Ramos (cell line): ENCODE data around the gene CD274.

ENCODE experiments used
- in situ Hi-C: fragments of 300-500 bp; cut with MboI; formaldehyde crosslinking; loops from one replicate; pipeline ENCODE4 v1.14.3; 2022; ENCODE audit warnings: low sequenced_read_pairs; ENCODE audit not compliant: unreplicated experiment

CD274 gene

DNA sequence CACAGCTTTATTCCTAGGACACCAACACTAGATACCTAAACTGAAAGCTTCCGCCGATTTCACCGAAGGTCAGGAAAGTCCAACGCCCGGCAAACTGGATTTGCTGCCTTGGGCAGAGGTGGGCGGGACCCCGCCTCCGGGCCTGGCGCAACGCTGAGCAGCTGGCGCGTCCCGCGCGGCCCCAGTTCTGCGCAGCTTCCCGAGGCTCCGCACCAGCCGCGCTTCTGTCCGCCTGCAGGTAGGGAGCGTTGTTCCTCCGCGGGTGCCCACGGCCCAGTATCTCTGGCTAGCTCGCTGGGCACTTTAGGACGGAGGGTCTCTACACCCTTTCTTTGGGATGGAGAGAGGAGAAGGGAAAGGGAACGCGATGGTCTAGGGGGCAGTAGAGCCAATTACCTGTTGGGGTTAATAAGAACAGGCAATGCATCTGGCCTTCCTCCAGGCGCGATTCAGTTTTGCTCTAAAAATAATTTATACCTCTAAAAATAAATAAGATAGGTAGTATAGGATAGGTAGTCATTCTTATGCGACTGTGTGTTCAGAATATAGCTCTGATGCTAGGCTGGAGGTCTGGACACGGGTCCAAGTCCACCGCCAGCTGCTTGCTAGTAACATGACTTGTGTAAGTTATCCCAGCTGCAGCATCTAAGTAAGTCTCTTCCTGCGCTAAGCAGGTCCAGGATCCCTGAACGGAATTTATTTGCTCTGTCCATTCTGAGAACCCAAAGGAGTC, at the start of gene CD274:
TSS of gene CD274 (plus strand) at position 184 of the 733 bp plus-strand sequence. CDS start 5,572 bp downstream, outside the sequence.
- in situ Hi-C loops, result no loop called here

DNA sequence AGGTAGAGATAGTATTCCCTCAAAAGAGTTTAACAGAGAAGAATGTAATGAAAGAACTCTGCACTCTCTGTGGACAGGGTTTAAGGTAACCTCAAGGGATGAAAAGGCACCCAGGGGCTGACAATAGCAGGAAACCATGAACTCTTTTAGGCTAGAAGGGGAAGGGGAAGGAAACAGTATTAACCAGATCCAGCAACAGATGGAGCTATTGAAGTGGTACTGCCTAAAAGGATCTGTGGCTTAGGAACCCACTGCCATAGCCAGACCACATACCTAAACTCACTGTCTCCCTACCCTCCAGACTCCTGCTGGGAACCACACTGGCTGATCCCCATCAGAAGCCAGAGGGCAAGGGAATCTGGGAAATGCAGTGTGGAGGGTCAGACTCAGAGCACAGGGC, 48.1 kb upstream of the CD274 start:
- in situ Hi-C loops, result no loop called here

DNA sequence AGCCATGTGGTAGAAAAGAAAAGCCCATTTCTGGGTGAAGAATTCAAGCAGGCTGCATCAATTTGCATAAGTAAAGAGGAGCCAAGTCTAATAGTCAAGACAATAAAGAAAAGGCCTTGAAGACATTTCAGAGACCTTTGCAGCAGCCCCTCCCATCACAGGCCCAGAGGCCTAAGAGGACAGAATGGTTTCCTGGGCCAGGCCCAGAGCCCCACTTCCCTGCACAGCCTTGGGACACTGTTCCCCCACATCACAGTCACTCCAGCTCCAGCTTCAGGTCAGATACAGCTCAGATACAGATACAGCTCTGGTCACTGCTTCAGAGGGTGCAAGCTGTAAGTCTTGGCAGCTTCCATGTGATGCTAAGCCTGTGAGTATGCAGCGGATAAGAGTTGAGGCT, 41.7 kb upstream of the CD274 start:
- in situ Hi-C loops, result no loop called here

DNA sequence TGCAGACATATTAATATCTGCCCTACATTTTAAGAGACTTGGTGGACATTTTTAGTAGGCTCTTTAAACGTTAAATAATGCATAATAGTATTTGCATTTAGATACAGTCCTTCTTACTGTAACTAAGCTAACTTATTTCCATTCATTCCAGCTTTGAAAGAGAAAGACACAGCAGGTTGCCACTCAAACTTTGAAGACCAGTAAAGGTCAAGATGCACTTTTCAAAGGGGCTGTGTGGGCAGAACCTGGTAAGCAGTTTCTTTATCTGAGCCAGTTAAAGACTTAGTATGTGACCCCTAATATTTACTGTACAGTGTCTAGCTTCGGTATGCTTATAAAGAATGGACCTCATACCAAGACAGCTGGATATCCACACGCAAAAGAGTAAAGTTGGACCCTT, 33.4 kb upstream of the CD274 start:
- in situ Hi-C loops, result loop anchor here (10.0 kb wide), 1 partner anchor 62 kb away; no protein-coding TSS in a partner anchor

DNA sequence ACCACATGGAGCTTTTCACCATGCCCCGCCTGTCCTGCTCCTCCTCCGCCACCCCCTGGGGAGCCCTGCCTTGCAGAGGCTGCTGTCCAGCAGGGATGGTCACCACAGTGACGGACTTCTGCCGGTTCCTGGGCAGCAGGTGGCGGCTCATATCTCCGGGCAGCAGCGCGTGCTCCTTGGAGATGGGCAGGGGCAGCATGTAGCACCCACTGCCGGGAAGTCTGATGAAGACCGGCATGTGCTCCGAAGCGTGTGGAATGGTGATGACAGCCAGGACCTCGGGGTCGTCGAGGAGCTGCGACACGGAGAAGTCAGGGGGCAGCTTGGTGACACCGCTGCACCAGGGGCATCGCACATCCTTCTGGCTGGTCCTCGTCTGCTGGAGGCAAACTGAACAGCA, 31.9 kb upstream of the CD274 start:
- in situ Hi-C loops, result loop anchor here (10.0 kb wide), 1 partner anchor 64 kb away; no protein-coding TSS in a partner anchor

DNA sequence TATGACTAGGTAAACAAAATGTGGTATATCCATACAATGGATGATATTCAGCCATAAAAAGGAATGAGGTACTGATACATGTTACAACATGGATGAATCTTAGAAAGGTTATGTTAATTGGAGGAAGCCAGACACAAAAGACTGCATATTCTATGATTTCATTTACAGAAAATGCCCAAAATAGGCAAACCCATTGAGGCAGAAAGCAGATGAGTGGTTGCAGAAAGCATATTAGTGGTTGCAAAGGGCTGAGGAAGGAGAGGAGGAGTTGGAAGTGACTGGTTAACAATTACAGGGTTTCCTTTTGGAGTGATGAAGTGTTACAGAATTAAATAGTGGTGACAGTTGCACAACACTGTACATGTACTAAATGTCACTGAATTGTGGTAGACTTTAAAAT, 30.4 kb upstream of the CD274 start:
- in situ Hi-C loops, result loop anchor here (10.0 kb wide), 1 partner anchor 65 kb away; no protein-coding TSS in a partner anchor

DNA sequence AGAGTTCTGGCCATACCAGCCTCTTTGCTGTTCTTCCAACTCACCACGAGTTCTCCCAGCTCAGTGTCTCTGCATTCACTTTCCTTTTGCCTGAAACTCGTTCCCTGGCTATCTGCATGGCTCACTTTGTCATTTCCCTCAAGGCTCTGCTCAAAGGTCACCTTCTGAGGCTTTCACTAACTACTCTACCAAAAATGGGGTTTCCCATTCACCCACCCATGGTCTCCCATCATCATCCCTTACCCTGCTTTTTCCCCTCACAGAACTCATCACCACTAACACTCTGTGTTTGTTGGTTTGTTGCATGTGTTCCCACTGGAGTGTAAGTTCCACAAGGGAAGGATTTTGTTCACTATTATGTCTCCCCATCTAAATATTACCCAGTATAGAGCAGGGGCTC, 29.2 kb upstream of the CD274 start:
- in situ Hi-C loops, result no loop called here

DNA sequence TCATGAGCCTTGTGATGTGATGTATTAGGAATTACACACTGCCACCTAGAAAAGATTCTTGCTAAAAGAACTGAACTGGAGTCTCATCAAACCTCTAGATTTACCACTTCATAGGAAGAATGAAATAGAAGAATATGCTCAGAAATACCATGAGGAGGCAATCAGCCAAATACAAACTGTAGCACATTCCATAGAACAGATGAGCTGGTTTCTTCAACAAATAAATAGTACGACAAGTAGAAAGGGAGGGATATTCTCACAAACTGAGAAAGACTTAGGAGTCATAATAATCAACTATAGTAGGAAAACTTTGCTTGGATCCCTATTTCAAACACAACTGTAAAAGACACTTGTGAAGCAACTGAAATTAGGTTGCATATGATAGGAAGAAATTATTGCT, 28.1 kb upstream of the CD274 start:
- in situ Hi-C loops, result no loop called here

DNA sequence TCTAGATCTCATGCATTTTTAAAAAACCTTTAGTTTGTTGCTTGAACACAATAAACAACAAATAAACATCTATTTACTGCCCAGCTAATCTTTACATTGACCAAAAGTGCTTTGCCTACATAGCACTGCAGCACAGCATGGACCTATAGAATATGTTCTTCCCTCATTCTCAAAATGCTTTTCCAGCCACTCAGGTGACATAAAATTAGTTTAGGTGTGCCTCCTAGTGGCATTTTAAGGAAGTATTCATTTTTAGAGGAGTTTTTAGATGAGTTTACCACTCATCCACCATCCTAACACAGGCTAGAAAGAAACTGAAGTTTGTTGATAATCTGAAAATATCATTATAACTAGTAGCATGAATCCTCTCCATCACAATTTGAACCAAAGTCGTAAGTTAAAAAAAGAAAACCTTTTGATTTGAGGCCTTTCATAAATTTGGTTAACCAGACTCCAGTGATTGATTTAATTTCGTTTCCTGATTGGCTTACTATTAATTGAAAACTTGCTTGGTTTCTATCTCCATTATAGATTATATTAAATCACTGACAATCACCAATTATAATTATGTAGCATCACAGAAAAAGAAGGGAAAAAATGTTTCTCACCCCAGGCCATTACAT, 25.2 kb upstream of the CD274 start:
- in situ Hi-C loops, result loop anchor here (5.0 to 25.0 kb wide), 2 partner anchors 238 to 438 kb away; partner anchors contain the start of genes INSL6 and JAK2

DNA sequence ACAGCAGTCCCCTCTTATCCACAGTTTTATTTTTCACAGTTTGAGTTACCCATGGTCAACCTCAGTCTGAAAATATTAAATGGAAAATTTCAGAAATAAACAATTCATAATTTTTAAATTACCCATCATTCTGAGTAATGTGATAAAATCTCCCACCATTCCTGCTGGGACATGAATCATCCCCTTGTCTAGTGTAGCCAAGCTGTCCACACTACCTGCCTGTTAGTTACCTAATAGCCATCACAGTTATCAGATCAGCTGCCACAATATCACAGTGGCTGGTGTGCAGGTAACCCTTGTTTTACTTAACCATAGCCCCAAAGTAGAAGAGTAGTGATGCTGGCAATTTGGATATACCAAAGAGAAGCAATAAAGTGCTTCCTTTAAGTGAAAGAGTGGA, 23.3 kb upstream of the CD274 start:
- in situ Hi-C loops, result loop anchor here (5.0 to 25.0 kb wide), 2 partner anchors 240 to 440 kb away; partner anchors contain the start of genes INSL6 and JAK2

DNA sequence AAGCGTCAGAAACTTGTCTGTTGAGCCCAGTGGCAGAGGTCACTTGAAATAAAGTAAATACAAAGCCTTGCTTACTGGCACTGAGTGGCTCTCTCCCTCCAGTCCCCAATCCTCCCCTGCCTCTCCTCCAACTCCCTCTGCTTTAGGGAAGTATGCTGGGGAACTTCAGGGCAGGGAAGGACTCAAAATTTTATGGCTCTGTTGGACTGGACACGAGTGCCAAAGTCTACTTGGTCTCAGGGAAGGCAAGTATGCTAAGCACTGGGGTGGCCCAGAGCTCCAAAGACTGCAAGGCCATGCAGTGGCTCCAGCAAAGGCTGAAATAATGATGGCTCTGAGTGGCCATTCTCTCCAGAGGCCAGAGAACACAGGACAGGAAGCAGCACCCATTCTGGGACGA, 22.2 kb upstream of the CD274 start:
- in situ Hi-C loops, result loop anchor here (5.0 to 25.0 kb wide), 2 partner anchors 241 to 441 kb away; partner anchors contain the start of genes INSL6 and JAK2

DNA sequence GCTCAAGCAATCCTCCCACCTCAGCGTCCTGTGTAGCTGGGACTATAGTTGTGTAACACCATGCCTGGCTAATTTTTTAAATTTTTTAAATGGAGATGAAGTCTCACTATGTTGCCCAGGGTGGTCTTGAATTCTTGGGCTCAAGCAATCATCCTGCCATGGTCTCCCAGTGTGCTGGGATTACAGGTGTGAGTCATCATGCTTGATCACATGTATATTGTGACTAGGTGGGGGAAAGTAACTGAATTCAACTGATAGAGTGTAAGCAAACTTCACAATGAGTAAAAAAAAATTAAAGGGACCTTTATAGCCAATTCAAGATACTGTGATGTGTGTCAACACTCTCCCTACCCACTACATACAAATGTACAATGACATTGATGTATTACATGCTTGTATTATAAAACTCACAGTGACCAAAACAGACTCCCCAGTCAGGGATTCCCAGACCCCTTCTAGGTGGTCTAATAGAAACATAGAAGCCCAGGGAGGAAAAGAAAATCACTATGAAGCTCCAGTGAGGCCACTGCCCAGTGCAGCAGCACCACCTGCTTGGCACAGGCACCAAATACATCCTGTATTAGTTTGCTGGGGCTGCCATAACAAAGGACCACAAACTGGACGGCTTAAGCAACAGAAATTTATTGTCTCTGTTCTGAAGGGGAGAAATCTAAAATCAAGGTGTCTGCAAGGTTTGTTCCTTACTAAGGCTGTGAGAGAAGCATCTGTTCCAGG, 21.4 kb upstream of the CD274 start:
- in situ Hi-C loops, result loop anchor here (5.0 to 25.0 kb wide), 2 partner anchors 242 to 442 kb away; partner anchors contain the start of genes INSL6 and JAK2

DNA sequence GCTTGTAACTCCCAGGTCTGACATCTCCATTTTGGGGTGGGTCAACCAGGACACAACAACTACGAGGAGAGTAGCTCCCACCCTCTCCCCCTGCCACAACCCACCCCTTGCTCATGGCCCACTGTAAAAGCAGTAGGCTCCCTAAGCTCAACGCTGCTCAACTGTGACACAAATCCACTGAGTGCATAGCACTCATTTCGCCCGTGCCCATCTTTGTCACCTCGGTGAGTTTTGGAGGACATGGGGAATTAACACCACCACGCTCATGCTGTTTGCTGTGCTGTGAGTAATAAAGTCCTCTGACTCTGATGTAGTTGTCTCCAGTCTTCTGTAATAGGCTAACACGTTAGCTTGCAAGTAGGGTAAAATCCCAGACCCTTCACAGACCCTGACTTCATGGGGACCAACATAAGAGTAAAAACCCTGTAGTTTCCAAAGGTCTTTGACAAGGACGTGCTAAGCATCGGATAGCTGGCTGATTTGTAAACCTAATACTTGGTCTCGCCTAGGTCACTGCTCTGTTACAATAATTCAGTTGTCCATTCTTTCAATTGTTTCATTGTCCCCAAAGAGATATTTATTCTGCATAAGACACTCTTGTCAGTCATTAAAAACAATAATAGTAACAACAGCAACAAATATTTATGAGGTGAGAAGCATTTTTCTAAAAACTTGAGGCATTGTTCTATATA, 20.3 kb upstream of the CD274 start:
- in situ Hi-C loops, result loop anchor here (5.0 to 25.0 kb wide), 3 partner anchors 243 to 685 kb away; partner anchors contain the start of genes AK3, INSL6 and JAK2

DNA sequence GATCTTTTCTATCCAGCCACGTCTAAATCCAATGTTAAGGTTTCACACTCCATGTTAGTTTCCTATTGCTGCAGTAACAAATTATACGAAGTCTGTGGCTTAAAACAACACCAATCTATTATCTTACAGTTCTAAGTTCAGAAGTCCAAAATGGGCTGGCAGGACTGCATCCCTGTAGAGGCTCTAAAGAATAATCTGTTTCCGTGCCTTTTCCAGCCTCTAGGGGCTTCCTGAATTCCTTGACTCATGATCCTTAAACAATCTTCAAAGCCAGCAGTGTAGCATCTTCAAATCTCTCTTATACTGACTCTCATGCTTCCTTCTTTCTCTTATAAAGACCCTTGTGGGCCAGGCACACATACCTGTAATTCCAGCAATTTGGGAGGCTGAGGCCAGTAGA, 19.4 kb upstream of the CD274 start:
- in situ Hi-C loops, result loop anchor here (10.0 to 25.0 kb wide), 2 partner anchors 444 to 686 kb away; partner anchors contain the start of genes AK3 and JAK2

DNA sequence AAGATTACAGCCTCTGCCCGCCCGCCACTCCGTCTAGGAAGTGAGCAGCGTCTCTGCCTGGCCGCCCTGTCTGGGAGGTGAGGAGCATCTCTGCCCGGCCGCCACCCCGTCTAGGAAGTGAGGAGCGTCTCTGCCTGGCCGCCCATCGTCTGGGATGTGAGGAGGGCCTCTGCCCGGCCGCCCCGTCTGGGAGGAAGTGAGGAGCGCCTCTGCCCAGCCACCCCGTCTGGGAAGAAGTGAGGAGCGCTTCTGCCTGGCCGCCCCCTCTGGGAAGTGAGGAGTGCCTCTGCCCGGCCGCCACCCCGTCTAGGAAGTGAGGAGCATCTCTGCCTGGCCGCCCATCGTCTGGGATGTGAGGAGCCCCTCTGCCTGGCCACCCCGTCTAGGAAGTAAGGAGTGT, 17.5 kb upstream of the CD274 start:
- in situ Hi-C loops, result loop anchor here (10.0 to 25.0 kb wide), 2 partner anchors 446 to 688 kb away; partner anchors contain the start of genes AK3 and JAK2

DNA sequence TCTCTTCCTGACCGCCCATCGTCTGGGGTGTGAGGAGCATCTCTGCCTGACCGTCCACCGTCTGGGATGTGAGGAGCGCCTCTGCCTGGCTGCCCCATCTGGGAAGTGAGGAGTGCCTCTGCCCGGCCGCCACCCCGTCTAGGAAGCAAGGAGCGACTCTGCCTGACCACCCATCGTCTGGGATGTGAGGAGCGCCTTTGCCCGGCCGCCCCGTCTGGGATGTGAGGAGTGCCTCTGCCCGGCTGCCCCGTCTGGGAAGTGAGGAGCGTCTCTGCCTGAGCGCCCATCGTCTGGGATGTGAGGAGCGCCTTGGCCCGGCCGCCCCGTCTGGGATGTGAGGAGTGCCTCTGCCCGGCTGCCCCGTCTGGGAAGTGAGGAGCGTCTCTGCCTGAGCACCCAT, 17.0 kb upstream of the CD274 start:
- in situ Hi-C loops, result loop anchor here (10.0 to 25.0 kb wide), 2 partner anchors 446 to 689 kb away; partner anchors contain the start of genes AK3 and JAK2

DNA sequence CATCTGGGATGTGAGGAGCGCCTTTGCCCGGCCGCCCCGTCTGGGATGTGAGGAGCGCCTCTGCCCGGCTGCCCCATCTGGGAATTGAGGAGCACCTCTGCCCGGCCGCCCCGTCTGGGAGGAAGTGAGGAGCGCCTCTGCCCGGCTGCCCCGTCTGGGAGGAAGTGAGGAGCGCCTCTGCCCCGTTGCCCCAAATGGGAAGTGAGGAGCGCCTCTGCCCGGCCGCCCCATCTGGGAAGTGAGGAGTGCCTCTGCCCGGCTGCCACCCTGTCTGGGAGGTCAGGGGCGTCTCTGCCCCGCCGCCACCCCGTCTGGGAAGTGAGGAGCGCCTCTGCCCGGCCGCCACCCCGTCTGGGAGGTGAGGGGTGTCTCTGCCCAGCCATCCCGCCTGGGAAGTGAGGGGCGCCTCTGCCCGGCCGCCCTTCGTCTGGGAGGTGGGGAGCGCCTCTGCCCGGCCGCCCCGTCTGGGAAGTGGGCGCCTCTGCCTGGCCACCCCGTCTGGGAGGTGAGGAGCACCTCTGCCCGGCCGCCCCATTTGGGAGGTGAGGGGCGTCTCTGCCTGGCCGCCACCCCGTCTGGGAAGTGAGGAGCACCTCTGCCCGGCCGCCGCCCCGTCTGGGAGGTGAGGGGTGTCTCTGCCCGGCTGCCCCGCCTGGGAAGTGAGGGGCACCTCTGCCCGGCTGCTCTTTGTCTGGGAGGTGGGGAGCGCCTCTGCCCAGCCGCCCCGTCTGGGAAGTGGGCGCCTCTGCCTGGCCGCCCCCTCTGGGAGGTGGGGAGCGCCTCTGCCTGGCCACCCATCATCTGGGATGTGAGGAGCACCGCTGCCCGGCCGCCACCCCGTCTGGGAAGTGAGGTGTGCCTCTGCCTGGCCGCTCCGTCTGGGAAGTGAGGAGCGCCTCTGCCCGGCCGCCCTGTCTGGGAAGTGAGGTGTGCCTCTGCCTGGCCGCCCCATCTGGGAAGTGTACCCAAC, 16.2 kb upstream of the CD274 start:
- in situ Hi-C loops, result loop anchor here (10.0 to 25.0 kb wide), 2 partner anchors 447 to 689 kb away; partner anchors contain the start of genes AK3 and JAK2

DNA sequence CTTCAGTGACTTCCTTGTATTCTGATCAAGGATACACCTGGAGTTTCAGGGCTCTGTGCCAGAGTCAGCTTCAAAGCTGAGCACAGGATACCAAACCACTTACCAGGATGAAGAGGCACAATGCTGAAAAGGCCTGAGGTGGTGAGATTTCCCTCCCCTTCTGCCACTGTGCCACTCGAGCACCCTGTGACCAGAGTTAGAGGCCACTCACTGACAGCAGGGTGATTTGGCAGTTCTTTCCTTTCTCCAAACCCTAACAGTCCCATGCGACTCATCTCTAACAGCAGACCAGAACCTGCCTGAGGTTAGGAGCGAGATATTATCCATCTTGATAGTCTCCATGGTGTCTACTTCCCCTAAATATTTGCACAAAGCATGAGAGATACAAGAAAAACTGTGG, 14.4 kb upstream of the CD274 start:
- in situ Hi-C loops, result loop anchor here (10.0 to 25.0 kb wide), 2 partner anchors 449 to 691 kb away; partner anchors contain the start of genes AK3 and JAK2
